ENCODE data around the gene C19orf53.

C19orf53 gene

GRCh38 chr19:13825489-13826441 is 51.5 kb downstream of the C19orf53 start:
- no peak for DNase-seq (ENCODE audit: low read depth in 1 of 2, low spot score in 1 of 2)

DNA sequence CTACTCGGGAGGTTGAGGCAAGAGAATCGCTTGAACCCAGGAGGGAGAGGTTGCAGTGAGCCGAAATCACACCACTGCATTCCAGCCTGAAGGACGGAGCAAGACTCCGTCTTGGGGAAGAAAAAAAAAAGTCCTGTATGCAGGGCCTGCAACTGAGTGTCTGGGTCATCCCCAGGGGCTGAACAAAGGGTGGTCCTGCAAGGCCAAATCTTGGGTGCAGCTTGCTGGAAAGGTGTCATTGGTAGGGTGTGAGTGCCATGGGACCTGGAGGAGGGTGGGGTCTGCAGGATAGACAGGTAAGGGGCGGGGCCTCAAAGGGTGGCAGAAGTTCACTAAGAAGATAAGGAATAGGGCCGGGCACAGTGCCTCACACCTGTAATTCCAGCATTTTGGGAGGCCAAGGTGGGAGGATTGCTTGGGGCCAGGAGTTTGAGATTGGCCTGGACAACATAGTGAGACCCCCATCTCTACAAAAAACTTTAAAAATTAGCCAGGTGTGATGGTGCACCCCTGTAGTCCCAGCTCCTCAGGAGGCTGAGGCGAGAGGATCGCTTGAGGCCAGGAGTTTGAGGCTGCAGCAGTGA is 52.5 kb downstream of the C19orf53 start:
- no peak for DNase-seq (ENCODE audit: low read depth in 1 of 2, low spot score in 1 of 2)

DNA sequence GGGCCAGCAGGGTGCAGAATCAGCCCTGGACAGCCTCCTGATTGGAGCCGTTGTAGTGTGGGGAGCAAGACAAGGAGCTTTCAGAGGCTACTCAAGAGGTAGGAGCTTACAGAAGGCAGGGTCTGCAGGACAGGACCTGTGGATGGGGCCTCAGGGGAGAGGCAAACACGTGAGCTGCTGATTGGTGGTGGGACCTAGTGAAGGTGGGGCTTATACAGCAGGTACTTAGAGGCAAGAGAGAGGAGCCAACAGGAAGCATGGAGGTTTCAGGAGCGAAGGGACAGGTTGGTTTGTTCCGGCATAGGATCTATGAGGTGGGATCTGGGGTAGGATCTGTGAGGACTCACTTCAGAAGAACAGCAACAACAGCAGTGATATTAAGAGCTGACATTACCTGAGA is 53.4 kb downstream of the C19orf53 start:
- no peak for DNase-seq (ENCODE audit: low read depth in 1 of 2, low spot score in 1 of 2)

Measured in activated T-helper 1 cell treated with anti-CD3 and anti-CD28 coated beads, Interleukin-2, amount 50 U/mL, for 16 hours (primary cell).